NCI-H128 (cell line): ENCODE measurements around the gene CD72.
"Not testable (repeated sequence)": the region's sequence is repeated elsewhere in the genome, so short reads cannot be mapped to it uniquely, and the experiment has no call there.

Experiments
- DNase-seq: peaks from one replicate; lab custom pipeline; 2025; ENCODE audit not compliant: unreplicated experiment; lab: John Stamatoyannopoulos, UW

CD72 gene

DNA sequence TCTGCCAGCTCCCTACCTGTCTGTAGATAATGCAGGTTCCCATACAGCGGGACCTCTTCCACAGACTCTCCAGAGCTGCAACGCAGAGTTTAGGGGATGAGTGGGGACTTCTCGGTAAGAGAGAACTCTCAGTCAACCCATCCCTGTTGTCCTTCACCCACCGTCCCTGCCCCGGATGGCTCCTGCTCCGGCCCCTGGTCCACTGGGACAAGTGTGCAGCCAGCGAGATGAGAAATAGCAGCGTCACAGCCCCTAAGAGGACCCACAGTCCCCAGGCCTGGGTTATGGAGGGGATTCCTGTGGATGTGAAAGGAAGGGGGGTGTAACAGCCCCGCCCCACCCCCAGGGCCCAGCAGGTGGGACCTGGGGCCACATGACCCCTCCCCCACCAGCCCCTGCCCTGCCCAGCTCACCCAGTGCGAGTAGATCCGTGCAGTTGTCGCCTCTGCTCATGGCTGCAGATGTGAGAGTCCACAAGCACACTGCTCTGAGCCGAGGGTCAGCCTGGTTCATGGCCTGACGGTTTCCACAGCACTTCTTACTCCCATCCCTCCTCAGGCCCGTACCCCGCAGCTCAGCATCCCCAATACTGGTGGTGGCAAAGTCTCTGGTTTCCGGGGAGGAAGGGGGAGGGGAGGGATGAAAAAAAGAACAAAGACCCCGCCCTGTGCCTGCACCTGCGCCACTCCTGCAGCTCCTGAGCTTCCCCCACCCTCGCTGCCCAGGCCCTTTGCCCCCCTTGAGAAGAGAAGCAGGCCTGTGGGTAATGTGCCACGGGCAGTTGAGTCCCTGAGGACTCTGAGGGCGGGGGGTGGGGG, 32.3 kb upstream of the CD72 start, which contains the start of gene SIT1:
SIT1 (minus strand) TSS at position 591 of the 818 bp plus-strand sequence; CDS start at position 513, 78 bp downstream.
- DNase-seq: no peak

DNA sequence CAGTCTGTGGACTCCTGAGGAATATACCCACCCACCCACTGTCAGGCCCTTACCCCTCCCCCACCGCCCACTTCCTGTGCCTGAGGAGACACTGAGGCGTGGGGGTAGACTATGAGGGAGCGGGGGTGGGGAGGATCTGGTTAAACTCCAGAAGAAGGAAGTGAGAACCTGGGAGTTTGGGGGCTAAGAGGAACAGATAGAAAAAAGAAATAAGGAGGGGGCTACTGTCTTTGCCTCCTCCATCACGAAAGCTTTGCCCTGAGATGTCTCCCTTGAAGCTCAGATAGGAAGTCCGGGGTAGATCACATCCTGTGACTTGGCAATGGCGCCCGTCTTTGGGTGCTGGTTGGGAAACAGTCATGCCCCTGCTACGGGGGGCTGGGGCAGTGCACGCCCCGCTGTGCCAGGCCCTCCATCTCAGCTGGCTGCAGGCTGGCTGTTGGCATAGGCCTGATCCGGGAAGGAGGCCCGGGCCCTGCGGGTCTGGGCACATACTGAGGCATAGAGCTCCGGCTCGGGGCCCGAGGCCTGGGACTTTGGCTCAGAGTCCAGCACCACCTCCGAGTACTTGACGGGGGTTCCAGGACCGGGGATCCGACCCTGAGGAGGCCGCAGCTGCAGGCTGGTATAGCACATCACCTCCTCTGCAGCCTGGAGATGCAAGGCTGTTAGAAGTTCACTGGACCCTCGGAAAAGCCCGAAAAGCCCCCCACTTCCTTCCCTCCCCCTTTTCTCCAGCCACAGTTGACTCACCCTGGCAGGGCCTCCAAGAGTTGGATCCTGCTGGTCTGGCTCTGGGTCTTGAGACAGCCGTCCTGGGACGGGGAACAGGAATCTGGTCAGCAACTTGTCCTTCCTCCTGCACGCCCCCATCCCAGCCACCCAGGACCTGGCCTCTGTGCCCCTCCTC, 31.5 kb upstream of the CD72 start:
- DNase-seq: no peak

DNA sequence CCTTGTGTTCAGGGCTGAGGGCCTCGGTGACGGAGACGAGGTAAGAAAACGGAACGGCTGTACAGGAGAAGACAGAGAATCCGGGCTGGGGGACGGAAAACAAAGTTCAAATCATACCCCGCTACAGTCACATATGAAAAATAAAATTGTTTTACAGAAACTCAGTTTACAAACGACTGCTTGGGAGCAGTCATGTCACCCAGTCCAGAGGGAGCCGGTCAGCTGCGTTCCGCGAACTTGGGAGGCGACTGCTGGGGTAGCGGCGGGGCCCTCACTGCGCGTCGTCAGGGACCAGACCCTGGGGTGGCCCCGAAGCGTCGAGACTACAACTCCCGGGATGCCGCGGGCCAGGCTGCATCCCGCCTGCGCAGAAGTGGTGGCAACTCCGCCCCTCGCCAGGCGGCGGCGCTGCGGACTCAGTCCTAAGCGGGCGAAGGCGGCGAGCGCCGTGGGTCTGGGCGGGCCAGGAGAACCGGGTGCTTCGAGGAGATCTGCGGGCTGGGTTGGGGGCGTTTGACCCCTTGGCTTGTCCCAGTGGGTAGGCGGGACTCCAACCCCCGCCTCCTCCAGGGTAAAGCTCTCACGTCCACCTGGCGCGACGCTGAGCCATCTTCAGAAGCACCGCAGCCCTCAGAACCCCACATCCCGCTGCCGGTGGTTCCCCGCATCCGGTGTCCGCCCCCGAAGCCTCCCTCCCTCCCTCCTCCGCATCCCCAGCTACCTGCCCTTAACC, 28.5 kb upstream of the CD72 start:
- DNase-seq: peak; percentile 80

DNA sequence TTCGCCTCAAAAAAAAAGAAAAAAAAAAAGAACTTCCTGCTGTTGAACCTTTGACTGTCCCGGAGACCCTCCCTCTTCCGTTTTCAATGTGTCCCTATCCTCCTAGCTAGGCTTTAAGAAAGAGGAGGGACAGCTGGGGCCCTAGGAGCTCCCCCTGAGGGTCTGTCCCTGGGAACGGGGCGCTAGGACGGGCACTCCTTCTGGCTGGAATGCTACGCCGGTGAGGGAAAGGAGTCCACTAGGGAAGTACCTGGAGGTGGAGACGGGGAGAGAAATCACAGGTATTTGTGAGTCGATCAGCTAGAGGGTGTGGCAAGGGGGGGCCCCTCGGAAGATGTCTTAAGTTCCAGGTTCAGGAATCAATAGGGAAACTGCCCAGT, 27.9 kb upstream of the CD72 start:
- peak; percentile 30 for DNase-seq

DNA sequence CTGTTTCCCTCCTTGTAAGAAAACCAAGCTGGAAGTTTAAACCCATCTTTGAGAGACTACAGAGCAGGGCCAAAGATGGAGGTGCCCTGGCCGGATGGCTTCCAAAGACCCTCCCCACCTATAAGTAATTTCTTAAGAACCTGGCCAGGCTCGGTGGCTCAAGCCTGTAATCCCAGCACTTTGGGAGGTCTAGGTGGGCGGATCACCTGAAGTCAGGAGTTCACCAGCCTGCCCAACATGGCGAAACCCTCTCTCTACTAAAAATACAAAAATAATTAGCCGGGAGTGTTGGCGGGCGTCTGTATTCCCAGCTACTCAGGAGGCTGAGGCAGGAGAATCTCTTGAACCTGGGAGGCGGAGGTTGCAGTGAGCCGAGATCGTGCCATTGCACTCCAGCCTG, 27.5 kb upstream of the CD72 start:
- DNase-seq: not testable (repeated sequence)

DNA sequence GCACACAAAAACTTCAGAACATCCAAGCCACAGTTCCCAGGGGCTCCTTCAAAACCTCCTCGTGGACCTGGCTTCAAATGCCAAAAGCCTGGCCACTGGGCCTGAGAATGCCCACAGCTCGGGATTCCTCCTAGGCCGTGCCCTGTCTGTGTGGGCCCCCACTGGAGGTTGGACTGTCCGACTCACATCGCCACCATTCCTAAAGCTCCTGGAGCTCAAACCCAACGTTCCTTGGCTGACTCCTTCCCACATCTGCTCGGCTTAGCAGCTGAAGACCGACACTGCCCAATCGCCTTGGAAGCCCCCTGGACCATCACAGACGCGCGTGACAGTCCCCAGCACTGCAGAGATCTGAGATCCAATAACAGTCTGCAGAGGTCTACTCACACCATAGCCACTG, 24.8 kb upstream of the CD72 start:
- no peak for DNase-seq

DNA sequence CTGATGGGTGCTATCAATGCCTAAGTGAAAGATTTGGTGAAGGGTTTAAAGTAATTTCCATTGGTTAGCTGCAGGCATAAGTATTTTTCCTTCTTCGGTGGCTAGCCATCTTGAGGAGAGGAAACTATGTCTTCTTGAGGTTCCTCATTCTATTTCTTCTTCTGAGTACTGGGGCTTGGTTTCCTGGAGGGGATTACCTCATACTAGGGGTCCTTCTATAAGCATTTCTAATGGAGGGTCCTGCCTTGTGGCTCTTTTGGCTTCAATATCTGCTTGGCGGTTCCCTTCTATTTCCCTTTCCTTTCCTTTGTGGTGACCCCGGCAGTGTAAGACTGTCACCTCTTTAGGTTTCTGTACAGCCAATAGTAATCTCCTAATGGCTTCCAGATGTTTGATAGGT, 23.3 kb upstream of the CD72 start:
- DNase-seq: not testable (repeated sequence)

DNA sequence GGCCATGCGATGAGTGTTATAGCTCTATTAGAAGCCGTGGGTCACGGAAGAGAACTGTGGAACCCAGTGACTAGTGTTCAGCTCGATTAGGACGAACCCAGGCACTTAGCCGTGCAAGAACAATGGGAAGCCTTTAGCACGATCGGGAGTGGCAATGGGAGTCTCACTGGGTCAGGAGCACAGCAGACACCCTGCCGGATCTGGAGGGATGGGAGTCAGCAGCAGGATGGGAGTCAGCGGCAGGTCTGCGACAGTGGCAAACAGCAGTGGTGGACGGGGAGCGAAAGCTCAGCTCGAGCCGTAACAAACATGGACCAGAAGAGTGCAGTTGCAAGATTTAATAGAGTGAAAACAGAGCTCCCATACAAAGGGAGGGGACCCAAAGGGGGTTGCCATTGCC, 22.2 kb upstream of the CD72 start:
- DNase-seq: not testable (repeated sequence)

DNA sequence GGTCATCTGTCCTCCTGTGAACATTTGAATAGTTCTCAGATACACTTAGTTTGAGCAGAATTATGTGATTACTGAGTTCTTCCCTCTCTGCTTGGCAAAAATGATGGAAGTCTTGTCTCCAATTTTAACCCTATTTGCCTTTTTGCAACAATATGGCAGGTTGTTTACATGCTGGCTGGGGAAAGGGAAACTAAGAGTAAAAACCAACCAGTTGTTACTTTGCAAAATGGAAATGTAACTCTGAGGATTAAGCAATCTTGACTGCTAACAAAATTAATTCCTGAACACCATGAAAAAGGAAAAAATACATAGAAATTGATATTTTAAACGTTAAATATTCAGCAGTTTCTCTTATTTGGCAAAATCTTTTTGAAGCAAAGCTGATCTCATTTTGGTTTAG, 21.4 kb upstream of the CD72 start:
- no peak for DNase-seq

DNA sequence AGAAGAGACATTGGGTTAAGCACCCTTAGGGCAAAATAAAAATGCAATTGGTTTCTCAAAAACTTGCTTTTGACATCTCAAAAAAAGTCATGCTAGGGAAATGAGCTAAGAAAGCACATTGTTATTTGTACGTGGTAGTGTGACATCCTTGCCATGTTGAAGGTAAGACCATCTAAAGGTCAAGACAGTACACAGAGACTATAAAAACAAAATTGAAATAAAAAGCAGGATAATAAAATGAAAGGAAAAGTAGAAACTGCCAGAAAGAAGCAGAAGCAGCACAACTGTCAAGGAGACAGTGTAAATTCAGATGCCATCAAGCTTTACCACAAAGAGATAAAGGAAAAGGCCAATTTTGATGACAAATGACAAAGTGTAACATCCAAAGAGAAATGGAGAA, 21.0 kb upstream of the CD72 start:
- DNase-seq: not testable (repeated sequence)

DNA sequence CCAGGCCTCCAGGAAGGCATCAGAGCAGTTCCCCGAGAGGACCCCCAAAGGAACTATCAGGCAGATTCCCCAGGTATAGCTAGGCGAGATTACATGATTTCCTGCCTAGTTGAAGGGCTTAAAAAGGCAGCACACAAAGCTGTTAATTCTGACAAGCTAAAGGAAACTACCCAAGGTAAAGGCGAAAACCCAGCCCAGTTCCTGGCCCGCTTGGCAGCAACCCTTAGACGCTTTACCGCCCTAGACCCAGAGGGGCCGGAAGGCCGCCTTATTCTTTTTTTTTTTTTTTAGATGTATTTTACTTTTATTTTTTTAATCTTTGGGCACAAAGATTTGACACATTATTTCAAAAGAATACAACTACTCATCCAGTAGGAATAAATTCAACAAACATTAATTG, 20.5 kb upstream of the CD72 start:
- not testable (repeated sequence) for DNase-seq

DNA sequence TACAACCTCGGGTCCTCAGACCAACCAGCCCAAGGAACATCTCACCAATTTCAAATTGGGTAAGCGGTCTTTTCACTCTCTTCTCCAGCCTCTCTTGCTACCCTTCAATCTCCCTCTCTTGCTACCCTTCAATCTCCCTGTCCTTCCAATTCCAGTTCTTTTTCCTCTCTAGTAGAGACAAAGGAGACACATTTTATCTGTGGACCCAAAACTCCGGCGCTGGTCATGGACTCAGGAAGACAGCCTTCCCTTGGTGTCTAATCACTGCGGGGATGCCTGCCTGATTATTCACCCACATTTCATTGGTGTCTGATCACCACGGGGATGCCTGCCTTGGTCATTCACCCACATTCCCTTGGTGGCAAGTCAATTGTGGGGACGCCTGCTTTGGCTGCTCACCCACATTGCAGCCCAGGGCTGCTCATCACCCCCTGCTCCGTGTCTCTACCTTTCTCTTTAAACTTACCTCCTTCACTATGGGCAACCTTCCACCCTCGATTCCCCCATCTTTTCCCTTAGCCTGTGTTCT, 19.3 kb upstream of the CD72 start:
- DNase-seq: not testable (repeated sequence)

DNA sequence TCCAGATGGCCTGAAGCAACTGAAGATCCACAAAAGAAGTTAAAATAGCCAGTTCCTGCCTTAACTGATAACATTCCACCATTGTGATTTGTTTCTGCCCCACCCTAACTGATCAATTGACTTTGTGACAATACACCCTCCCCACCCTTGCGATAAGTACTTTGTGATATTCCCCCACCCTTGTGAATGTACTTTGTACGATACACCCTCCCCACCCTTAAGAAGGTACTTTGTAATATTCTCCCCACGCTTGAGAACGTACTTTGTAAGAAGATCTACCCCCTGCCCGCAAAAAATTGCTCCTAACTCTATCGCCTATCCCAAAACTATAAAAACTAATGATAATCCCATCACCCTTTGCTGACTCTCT, 18.6 kb upstream of the CD72 start:
- not testable (repeated sequence) for DNase-seq

DNA sequence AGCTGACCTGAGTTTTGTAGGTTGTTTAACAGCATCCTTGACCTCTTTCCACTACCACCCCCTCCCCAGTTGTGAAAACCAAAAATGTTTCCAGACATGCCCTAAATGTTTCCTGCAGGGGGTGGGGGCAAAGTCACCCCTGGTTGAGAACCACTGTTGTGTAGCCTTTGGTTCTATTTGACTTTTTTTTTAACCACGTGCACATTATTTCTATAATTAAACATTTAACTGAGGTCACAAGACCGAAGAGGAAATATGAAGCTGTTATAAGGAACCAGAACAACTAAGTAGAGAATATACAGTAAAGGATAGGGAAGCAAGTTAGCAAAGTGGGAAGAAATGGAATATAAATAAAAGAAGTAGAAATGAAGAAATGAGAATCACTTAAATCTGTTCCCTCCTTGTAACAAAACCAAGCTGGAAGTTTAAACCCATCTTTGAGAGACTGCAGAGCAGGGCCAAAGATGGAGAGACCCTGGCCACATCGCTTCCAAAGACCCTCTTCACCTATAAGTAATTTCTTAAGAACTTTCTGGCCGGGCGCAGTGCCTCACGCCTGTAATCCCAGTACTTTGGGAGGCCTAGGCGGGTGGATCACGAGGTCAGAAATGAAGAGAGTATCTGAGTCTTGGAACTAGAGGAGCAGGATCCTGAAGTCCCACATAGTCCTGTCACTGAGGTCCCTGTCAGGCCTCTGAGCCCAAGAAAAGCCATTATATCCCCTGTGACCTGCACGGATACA, 18.1 kb upstream of the CD72 start:
- no peak for DNase-seq

DNA sequence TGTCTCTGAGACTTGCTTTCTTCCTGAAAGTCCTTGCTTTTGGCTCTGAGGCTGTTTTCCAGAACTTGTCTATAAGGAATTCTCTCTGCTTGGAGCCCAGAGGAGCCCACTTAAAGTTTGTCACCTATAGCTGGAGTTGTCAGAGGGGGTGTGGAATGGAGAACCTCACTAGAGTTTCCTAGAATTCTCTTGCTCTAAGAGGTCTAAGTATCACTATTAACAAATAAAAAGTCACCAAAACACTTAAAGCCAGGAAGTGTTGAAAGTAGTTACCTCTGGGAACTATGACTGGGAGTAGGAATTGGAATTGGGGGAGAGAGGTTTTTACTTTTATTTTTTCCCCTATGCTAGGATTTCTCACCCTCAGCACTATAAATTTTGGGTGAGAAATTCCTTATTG, 17.5 kb upstream of the CD72 start:
- no peak for DNase-seq

DNA sequence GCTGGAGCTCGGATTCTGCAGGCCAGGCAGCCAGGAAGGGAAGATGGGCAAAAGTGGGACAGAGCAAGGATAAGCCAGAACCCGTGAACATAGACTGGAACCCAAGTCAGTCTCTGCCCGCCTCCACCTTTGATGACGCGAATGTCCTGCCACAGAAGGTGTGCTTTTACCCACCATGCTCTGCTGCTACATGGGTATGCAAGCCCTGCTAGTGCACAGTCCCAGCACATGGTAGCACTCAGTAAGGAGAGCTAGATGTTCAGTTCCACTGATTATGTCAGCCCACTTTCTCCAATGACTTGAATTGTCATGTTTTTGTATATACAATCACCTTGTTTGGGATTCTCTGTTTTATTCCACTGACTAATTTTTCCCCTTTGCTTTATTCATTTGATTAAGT, 11.4 kb upstream of the CD72 start:
- no peak for DNase-seq

DNA sequence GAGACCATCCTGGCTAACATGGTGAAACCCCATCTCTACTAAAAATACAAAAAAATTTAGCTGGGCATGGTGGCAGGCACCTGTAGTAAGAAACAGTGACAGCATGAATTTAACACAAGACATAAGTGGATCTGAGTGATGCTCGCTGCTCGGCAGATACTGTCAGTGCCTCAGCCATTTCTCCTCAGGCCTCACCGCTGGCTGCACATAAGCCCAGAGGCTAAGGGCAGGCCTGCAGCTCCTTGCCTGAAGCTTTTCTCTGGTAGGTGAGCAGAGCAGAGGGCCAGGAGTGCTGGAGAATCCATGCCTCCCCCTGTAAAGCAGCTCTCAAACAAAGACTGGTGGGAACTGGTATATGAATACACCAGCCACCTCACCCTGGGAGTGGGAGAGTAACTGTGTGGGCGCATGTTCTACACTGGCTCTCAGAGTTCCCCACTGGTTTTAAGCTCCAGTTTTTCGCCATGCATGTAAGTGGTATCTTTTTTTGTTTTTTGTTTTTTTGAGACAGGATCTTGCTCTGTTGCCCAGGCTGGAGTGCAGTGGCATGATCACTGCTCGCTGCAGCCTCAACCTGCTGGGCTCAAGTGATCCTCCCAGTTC, 10.3 kb upstream of the CD72 start:
- no peak for DNase-seq

DNA sequence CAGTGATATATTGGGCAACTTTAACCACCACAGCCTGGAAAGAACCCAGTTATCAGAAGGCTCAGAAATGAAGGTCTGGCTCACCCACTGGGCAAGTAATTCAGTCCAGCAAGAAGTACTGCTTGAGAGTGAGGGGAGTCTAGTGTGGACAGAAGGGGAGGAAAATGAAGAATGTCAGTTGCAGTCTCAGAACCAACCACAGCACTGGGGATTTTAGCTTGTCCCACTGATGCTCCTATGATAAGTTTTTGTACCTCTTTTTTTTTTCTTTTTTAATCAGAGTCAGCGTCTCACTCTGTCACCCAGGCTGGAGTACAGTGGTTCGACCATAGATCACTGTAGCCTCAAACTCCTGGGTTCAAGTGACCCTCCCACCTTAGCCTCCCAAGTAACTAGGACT, 9.4 kb upstream of the CD72 start:
- no peak for DNase-seq

DNA sequence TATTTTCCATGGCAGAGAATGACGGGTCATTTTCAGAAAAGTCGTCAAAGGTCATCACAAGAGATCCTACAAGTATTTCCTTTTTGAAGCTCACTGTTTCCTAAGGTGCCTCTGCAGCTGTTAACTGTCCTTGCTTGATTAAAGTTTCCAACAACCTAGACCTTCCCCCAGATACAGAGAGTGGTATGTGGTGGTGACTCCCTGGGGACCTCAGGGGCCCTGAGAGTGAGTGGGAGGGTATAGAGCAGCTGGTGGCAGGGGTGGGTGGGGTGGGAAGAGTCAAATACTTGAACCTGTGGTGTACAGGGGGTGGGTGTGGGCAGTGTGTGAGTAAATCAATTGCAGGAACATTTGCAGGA, 1.6 kb upstream of the CD72 start:
- DNase-seq: no peak
